ENCODE data around the gene KIAA1210. TPM values are rescaled to one million over a fixed set of nuclear protein-coding genes. Genes with fewer than 3 reads are reported as not detected.

The KIAA1210 gene
- total and polyA plus RNA-seq, 2 donors from 2014 or later, result 0.03 TPM; not detected in 1

DNA sequence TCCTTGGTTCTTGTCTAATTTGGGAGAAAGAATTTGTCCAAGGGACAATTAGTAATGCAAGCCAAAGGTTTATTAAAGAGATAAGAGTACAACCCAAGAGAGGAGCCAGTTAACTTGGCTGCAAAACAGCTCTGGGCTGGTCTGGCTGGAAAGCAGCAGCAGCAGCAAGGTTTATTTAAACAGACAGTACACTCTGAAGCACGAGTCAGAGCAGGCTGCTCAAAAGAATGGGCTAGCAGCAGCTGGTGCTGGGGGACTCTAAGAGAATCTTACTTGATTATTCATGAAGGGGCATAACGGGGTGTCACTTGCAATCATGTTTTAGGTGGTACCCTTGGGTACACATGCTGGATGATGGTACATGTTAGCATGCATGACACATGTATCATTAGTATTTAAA is 71.9 kb downstream of the KIAA1210 start:
- Histone ChIP-seq H3K9ac (ENCODE audit: low read length in 3 of 3) (no peak overlapping the region), H3K9me3 (ENCODE audit: control insufficient read depth in 2 of 3, insufficient read depth in 1 of 3, low read length in 3 of 3) (no peaks in the 10 kb centered on the region), H3K4me1 (ENCODE audit: control insufficient read depth in 2 of 3, insufficient read depth in 2 of 3, low read depth in 1 of 3, low read length in 3 of 3) (no peaks in the 10 kb centered on the region), H3K4me3 (ENCODE audit: low read length in 3 of 3) (no peak overlapping the region), H3K27me3 (ENCODE audit: control insufficient read depth, insufficient read depth, low read length) (no peaks in the 10 kb centered on the region), H3K36me3 (ENCODE audit: control insufficient read depth in 2 of 3, insufficient read depth in 3 of 3, low read length in 3 of 3) (no peaks in the 10 kb centered on the region), H3K27ac (ENCODE audit: low read depth in 2 of 2, low read length in 2 of 2) (no peak overlapping the region)
- FAIRE-seq (no peak), DNase-seq (no peak)
- TF ChIP-seq, protein P1, sequence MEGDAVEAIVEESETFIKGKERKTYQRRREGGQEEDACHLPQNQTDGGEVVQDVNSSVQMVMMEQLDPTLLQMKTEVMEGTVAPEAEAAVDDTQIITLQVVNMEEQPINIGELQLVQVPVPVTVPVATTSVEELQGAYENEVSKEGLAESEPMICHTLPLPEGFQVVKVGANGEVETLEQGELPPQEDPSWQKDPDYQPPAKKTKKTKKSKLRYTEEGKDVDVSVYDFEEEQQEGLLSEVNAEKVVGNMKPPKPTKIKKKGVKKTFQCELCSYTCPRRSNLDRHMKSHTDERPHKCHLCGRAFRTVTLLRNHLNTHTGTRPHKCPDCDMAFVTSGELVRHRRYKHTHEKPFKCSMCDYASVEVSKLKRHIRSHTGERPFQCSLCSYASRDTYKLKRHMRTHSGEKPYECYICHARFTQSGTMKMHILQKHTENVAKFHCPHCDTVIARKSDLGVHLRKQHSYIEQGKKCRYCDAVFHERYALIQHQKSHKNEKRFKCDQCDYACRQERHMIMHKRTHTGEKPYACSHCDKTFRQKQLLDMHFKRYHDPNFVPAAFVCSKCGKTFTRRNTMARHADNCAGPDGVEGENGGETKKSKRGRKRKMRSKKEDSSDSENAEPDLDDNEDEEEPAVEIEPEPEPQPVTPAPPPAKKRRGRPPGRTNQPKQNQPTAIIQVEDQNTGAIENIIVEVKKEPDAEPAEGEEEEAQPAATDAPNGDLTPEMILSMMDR (IDR thresholded peaks at IDR 0.05; ENCODE audit: borderline replicate concordance, extremely low read depth, insufficient read depth), result no peak
- intact Hi-C loops (cut with DNase I), result no loop called here

DNA sequence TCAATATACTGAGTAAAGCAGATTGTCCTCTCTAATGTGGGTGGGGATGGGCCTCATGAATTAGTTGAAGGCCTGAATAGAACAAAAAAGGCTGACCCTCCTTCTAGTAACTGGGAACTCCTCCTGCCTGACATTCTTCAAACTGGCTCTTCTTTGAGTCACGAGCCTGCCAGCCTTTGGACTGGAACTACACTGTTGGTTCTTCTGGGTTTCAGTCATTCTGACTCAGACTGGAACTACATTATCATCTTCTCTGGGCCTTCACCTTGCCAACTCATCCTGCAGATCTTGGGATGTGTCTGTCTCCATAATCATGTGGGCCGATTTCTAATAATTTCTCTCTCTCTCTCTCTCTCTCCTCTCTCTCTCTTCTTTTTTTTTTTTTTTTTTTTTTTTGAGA is 81.7 kb downstream of the KIAA1210 start:
- H3K27me3 ChIP-seq (ENCODE audit: control insufficient read depth, insufficient read depth, low read length), result no peaks in the 10 kb centered on the region
- H3K27ac ChIP-seq (ENCODE audit: low read depth in 2 of 2, low read length in 2 of 2), result no peak overlapping the region
- no peaks in the 10 kb centered on the region for H3K36me3 ChIP-seq (ENCODE audit: control insufficient read depth in 2 of 3, insufficient read depth in 3 of 3, low read length in 3 of 3)
- intact Hi-C loops (cut with DNase I), result no loop called here
- H3K9me3 ChIP-seq (ENCODE audit: control insufficient read depth in 2 of 3, insufficient read depth in 1 of 3, low read length in 3 of 3), result no peaks in the 10 kb centered on the region
- no peak overlapping the region for H3K4me3 ChIP-seq (ENCODE audit: low read length in 3 of 3)
- TF ChIP-seq, protein P1 (IDR thresholded peaks at IDR 0.05; ENCODE audit: borderline replicate concordance, extremely low read depth, insufficient read depth), result no peak
- FAIRE-seq (no peak), DNase-seq (no peak)
- no peaks in the 10 kb centered on the region for H3K4me1 ChIP-seq (ENCODE audit: control insufficient read depth in 2 of 3, insufficient read depth in 2 of 3, low read depth in 1 of 3, low read length in 3 of 3)
- no peak overlapping the region for H3K9ac ChIP-seq (ENCODE audit: low read length in 3 of 3)

DNA sequence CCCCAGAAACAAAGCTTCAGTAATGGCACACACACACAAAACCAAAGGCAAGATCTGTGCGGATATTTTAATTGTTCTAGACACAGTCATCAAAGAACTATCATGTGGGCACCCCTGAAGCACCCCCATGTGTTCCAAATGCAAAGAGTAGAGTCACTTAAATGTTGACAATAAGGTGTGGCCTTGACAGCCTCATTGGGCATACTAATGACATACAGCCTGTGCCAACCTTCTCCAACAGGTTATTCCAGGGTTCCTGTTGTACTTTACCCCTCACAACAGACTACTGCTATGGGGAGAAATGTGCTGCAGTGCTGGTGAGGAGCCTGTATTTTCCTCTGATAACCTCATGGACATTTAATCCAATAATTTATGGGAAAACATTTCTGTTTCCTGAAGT is 84.6 kb downstream of the KIAA1210 start:
- FAIRE-seq (no peak), DNase-seq (no peak)
- no peaks in the 10 kb centered on the region for H3K9me3 ChIP-seq (ENCODE audit: control insufficient read depth in 2 of 3, insufficient read depth in 1 of 3, low read length in 3 of 3)
- intact Hi-C loops (cut with DNase I), result no loop called here
- no peak overlapping the region for H3K4me3 ChIP-seq (ENCODE audit: low read length in 3 of 3)
- no peaks in the 10 kb centered on the region for H3K4me1 ChIP-seq (ENCODE audit: control insufficient read depth in 2 of 3, insufficient read depth in 2 of 3, low read depth in 1 of 3, low read length in 3 of 3)
- TF ChIP-seq, protein P1 (IDR thresholded peaks at IDR 0.05; ENCODE audit: borderline replicate concordance, extremely low read depth, insufficient read depth), result no peak
- no peak overlapping the region for H3K27ac ChIP-seq (ENCODE audit: low read depth in 2 of 2, low read length in 2 of 2)
- H3K9ac ChIP-seq (ENCODE audit: low read length in 3 of 3), result no peak overlapping the region
- no peaks in the 10 kb centered on the region for H3K27me3 ChIP-seq (ENCODE audit: control insufficient read depth, insufficient read depth, low read length)
- H3K36me3 ChIP-seq (ENCODE audit: control insufficient read depth in 2 of 3, insufficient read depth in 3 of 3, low read length in 3 of 3), result no peaks in the 10 kb centered on the region

DNA sequence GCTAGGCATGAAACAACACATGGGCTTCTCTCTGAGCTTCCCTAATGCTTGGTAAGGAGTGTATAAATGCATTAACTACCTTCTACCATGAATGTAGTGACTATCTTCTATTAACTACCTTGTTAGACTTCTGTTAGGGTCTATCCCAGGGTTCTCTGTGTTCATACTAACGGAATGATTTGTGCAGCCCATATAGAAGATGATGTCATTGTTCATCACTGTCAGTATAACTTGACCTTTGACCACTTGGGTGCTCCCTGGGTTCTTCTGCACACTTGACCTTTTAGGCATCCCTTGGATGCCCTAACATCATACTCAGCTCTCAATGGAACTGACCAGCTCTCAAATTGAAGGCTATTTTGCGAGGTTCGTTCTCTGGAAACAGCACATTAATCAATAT is 85.6 kb downstream of the KIAA1210 start:
- TF ChIP-seq, protein P1 (IDR thresholded peaks at IDR 0.05; ENCODE audit: borderline replicate concordance, extremely low read depth, insufficient read depth), result no peak
- H3K9me3 ChIP-seq (ENCODE audit: control insufficient read depth in 2 of 3, insufficient read depth in 1 of 3, low read length in 3 of 3), result no peaks in the 10 kb centered on the region
- DNase-seq (no peak), FAIRE-seq (no peak)
- H3K9ac ChIP-seq (ENCODE audit: low read length in 3 of 3), result no peak overlapping the region
- H3K4me1 ChIP-seq (ENCODE audit: control insufficient read depth in 2 of 3, insufficient read depth in 2 of 3, low read depth in 1 of 3, low read length in 3 of 3), result no peaks in the 10 kb centered on the region
- H3K4me3 ChIP-seq (ENCODE audit: low read length in 3 of 3), result no peak overlapping the region
- intact Hi-C loops (cut with DNase I), result no loop called here
- H3K27me3 ChIP-seq (ENCODE audit: control insufficient read depth, insufficient read depth, low read length), result no peaks in the 10 kb centered on the region
- H3K27ac ChIP-seq (ENCODE audit: low read depth in 2 of 2, low read length in 2 of 2), result no peak overlapping the region
- no peaks in the 10 kb centered on the region for H3K36me3 ChIP-seq (ENCODE audit: control insufficient read depth in 2 of 3, insufficient read depth in 3 of 3, low read length in 3 of 3)

Measured in kidney (tissue), 14 donors.